Smooth muscle cell (in vitro differentiated cells): ENCODE results near the gene PPFIBP1. TPM values are rescaled to one million over a fixed set of nuclear protein-coding genes. Genes with fewer than 3 reads are reported as not detected.
"Not testable (repeated sequence)": the region's sequence is repeated elsewhere in the genome, so short reads cannot be mapped to it uniquely, and the experiment has no call there.

Source experiments
- DNase-seq: peaks from one replicate; lab custom pipeline; 2025; ENCODE audit not compliant: unreplicated experiment; lab: John Stamatoyannopoulos, UW
- H2AFZ ChIP-seq: fragments of 200-600 bp; sonication (generic); 2 replicates; pipeline ENCODE4 v1.6.0; 2016; ENCODE audit warnings: antibody characterized with exemption, low read depth, mild to moderate bottlenecking
- H3F3A ChIP-seq: fragments of 200-600 bp; sonication (generic); 2 replicates; pipeline ENCODE4 v1.6.0; 2017; ENCODE audit warnings: antibody characterized with exemption, low read depth
- H3K27ac ChIP-seq: fragments of 200-600 bp; sonication (generic); 2 replicates; pipeline ENCODE4 v1.5.1; 2016; ENCODE audit warnings: low read depth, mild to moderate bottlenecking
- H3K27me3 ChIP-seq: fragments of 200-600 bp; sonication (generic); 2 replicates; pipeline ENCODE4 v1.6.1; 2016; ENCODE audit warnings: low read depth, mild to moderate bottlenecking
- H3K36me3 ChIP-seq: fragments of 200-600 bp; sonication (generic); 2 replicates; pipeline ENCODE4 v1.5.1; 2016; ENCODE audit warnings: low read depth
- H3K4me1 ChIP-seq: fragments of 200-600 bp; sonication (generic); 2 replicates; pipeline ENCODE4 v1.5.1; 2016; ENCODE audit warnings: low read depth
- H3K4me2 ChIP-seq: fragments of 200-600 bp; sonication (generic); 2 replicates; pipeline ENCODE4 v1.6.0; 2016; ENCODE audit warnings: mild to moderate bottlenecking
- H3K4me3 ChIP-seq: fragments of 200-600 bp; sonication (generic); 2 replicates; pipeline ENCODE4 v1.5.1; 2016; ENCODE audit warnings: mild to moderate bottlenecking
- H3K79me2 ChIP-seq: fragments of 200-600 bp; sonication (generic); 2 replicates; pipeline ENCODE4 v1.6.0; 2016; ENCODE audit warnings: low read depth, mild to moderate bottlenecking
- H3K9ac ChIP-seq: fragments of 200-600 bp; sonication (generic); 2 replicates; pipeline ENCODE4 v1.6.0; 2016; ENCODE audit warnings: low read depth
- H3K9me3 ChIP-seq: fragments of 200-600 bp; sonication (generic); replicated peaks from 2 replicates; pipeline ENCODE4 v1.5.1; 2016; ENCODE audit warnings: low read depth
- H4K20me1 ChIP-seq: fragments of 200-600 bp; sonication (generic); 2 replicates; pipeline ENCODE4 v1.6.0; 2016; ENCODE audit warnings: low read depth
- WGBS: methylation state at CpG from one replicate; pipeline ENCODE4 v1.1.7; 2016; ENCODE audit warnings: low lambda C conversion rate; 5-methylcytosine and 5-hydroxymethylcytosine counted together
- polyA plus RNA-seq: library from polyadenylated mRNA; unstranded; fragments of >200 nt; fragmentation: Nextera tagmentation; extraction: Ambion mirVana; gene quantifications from 2 replicates; pipeline ENCODE4 v1.2.1, GENCODE V29; 2016
- total RNA-seq: library from RNA; depleted of rRNA; stranded (reverse); fragments of >200 nt; gene quantifications from 2 replicates; pipeline ENCODE4 v1.2.3, GENCODE V29; 2014
- TF ChIP-seq, protein P1 (sequence below): fragments of 200-600 bp; sonication (generic); IDR thresholded peaks from 2 replicates; pipeline ENCODE4 v1.5.1; 2017; ENCODE audit warnings: borderline replicate concordance, mild to moderate bottlenecking, antibody characterized with exemption; ENCODE audit not compliant: insufficient read depth, poor library complexity, severe bottlenecking

PPFIBP1 gene
- total and polyA plus RNA-seq, 2 experiments from 2014 or later, result 45.7 to 150 TPM

DNA sequence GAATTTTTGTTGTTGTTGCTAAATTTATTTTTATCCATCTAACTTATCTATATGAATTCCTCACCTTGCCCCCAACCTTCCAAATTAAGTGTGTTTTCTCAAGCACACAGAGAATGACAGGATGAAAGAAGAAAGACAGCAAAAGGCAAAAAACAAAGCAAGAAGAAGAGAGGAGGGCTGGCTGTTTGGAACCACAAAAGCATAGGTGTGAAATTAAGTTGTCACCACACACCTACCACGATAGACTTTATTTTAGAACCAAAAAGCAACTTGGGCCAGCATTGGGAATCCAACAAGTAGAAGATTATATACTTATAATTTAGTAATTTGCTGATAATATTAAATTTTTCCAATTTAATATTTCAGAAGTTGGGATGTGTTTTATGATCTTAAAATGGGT lies 113.5 kb downstream of the PPFIBP1 start:
- TF ChIP-seq, protein P1, sequence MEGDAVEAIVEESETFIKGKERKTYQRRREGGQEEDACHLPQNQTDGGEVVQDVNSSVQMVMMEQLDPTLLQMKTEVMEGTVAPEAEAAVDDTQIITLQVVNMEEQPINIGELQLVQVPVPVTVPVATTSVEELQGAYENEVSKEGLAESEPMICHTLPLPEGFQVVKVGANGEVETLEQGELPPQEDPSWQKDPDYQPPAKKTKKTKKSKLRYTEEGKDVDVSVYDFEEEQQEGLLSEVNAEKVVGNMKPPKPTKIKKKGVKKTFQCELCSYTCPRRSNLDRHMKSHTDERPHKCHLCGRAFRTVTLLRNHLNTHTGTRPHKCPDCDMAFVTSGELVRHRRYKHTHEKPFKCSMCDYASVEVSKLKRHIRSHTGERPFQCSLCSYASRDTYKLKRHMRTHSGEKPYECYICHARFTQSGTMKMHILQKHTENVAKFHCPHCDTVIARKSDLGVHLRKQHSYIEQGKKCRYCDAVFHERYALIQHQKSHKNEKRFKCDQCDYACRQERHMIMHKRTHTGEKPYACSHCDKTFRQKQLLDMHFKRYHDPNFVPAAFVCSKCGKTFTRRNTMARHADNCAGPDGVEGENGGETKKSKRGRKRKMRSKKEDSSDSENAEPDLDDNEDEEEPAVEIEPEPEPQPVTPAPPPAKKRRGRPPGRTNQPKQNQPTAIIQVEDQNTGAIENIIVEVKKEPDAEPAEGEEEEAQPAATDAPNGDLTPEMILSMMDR, result no peak
- Histone ChIP-seq H3K27me3 (no peaks in the 10 kb centered on the region), H3F3A (no peaks in the 10 kb centered on the region), H3K79me2 (peaks cover 35% of the 10 kb centered on the region), H2AFZ (no peak overlapping the region), H3K36me3 (no peaks in the 10 kb centered on the region), H3K4me2 (no peak overlapping the region), H3K4me3 (no peak overlapping the region), H3K9ac (no peak overlapping the region), H3K27ac (no peak overlapping the region), H4K20me1 (peaks cover 4% of the 10 kb centered on the region), H3K9me3 (no peaks in the 10 kb centered on the region), H3K4me1 (peaks cover 5% of the 10 kb centered on the region)
- 91% methylated on average over 1 of the region's 1 CpG for WGBS
- DNase-seq, result no peak

DNA sequence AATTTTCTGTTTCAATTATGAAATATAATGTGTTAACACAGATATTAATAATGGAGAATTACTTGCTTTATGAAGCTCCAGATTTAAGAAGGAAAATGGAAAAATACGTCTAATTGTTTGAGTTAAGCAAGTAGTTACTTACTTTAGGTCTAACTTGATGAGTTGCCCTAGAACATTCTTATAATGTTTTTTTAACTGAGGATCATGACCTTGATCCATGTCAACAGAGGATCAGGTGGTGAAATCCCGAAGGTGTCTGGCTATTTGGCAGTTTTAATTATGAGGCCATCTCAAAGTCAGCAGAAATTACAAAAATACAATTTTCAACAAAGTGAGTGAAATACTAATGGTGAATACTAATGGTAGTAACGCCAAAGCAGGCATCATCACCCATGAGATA lies 115.3 kb downstream of the PPFIBP1 start:
- WGBS, result 80% methylated on average over 3 of the region's 3 CpGs
- H3F3A ChIP-seq, result no peaks in the 10 kb centered on the region
- H3K79me2 ChIP-seq, result peaks cover 29% of the 10 kb centered on the region
- no peak overlapping the region for H3K27ac ChIP-seq
- H3K36me3 ChIP-seq, result no peaks in the 10 kb centered on the region
- H3K4me3 ChIP-seq, result no peak overlapping the region
- peaks cover 5% of the 10 kb centered on the region for H3K4me1 ChIP-seq
- H3K9ac ChIP-seq, result no peak overlapping the region
- H2AFZ ChIP-seq, result no peak overlapping the region
- no peak overlapping the region for H3K4me2 ChIP-seq
- TF ChIP-seq, protein P1, result no peak
- peaks cover 4% of the 10 kb centered on the region for H4K20me1 ChIP-seq
- no peak for DNase-seq
- no peaks in the 10 kb centered on the region for H3K27me3 ChIP-seq
- H3K9me3 ChIP-seq, result no peaks in the 10 kb centered on the region

DNA sequence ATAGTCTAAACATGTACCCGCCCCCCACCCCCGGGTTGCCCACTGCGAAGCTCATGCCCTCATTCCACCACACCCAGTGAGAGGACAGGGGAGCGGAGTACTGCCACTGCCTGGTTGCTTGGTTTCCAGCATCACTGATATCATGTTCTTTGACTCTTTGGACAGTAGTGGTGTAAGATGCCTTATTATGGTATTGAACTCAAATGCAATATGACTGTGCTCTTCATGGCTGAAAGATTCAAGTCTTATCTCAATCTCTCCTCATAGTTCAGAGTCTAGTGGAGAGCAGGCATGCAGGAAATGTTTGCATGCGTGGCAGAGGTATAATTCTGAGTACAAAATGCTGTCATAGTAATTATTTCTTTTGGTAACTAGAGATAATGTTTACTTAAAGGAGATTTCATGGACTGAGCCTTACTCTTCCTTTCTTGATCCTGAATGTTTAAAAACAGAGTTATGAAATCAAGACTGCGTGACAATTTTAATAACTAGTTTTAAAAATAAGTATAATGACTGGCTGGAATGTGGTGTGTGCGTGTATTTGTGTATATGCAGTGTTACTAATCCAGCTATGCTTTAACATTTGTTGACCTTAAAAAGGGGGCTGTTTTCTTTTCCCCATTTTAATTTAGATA lies 116.7 kb downstream of the PPFIBP1 start:
- H3K4me1 ChIP-seq, H3K9me3 ChIP-seq, DNase-seq, H3K4me3 ChIP-seq, H3F3A ChIP-seq, H3K27me3 ChIP-seq, H2AFZ ChIP-seq, H4K20me1 ChIP-seq, H3K36me3 ChIP-seq: not testable (repeated sequence)
- Histone ChIP-seq H3K27ac (peak overlapping the region; percentile 81), H3K79me2 (peaks cover 19% of the 10 kb centered on the region), H3K4me2 (peak overlapping the region; percentile 64), H3K9ac (peak overlapping the region; percentile 35)
- 70% methylated on average over 7 of the region's 7 CpGs for WGBS

DNA sequence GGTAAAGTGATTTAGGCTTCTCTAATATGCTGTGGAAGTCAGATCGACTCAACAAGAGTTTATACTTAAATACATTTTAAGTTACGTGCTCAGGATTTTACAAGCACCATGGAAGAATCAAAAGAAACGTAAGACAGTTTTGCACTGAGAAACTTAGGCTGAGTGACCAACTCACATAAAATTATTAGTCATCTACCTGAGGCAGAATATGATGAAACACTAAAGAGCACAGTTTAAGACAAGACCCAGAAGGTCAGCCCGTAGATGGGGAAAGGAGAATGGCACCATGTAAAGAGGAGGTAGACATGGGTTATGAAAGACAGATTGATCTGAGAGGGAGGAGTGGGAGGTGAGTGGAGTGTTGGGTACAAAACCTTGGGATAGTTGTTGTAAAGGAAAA lies 118.4 kb downstream of the PPFIBP1 start:
- not testable (repeated sequence) for H3K9me3 ChIP-seq, H3K9ac ChIP-seq, H3F3A ChIP-seq, H3K27me3 ChIP-seq, DNase-seq, H3K36me3 ChIP-seq, H4K20me1 ChIP-seq, H3K4me1 ChIP-seq, H3K4me3 ChIP-seq, H3K4me2 ChIP-seq, H2AFZ ChIP-seq
- 80% methylated on average over 4 of the region's 4 CpGs for WGBS
- Histone ChIP-seq H3K27ac (peak overlapping the region; percentile 59), H3K79me2 (peaks cover 17% of the 10 kb centered on the region)

DNA sequence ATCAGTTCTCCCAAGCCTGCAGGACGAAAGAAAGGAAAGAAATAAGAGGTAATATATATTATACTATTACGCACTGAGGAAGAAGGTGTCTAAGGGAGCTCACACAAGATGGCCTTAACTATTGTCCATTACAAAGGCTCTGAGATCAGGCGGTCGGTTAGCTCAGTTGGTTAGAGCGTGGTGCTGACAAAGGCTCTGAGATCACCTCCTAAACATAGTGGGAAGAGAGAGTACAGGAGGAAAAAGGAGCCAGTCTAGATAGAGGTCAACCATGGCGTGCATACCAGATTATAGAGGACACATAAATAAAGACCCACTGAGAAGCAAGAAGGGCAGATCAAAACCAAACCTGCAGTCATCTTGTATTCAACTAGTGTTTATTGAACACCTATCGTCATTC lies 118.9 kb downstream of the PPFIBP1 start:
- peak overlapping the region; percentile 59 for H3K27ac ChIP-seq
- H2AFZ ChIP-seq, H4K20me1 ChIP-seq, H3K9ac ChIP-seq, H3K4me2 ChIP-seq, H3K27me3 ChIP-seq, H3K9me3 ChIP-seq, DNase-seq, H3K36me3 ChIP-seq, H3K4me3 ChIP-seq, H3F3A ChIP-seq, H3K4me1 ChIP-seq: not testable (repeated sequence)
- 100% methylated on average over 5 of the region's 7 CpGs for WGBS
- peaks cover 17% of the 10 kb centered on the region for H3K79me2 ChIP-seq
